Left ventricle myocardium superior (tissue), 1 donor: ENCODE results near the gene ENTR1. TPM values are rescaled to one million over a fixed set of nuclear protein-coding genes. Genes with fewer than 3 reads are reported as not detected.

Source experiments
- ATAC-seq: fragments of 200-7000 bp; cut with Tn5 transposase; one replicate; pipeline ENCODE4 v1.9.1; 2020; ENCODE audit warnings: mild to moderate bottlenecking, moderate library complexity
- DNase-seq: peaks from one replicate; pipeline ENCODE4 v3.0.0-alpha.2; 2020
- intact Hi-C: fragments of 100-400 bp; cut with micrococcal nuclease; formaldehyde crosslinking; loops from one replicate; pipeline ENCODE4 v1.11.0; 2022
- total RNA-seq: library from RNA; stranded (reverse); fragmentation: NEBNext Ultra II Directional; extraction: Animal tissue kit (Norgen Biotek cat#: 25700); gene quantifications from one replicate; pipeline ENCODE4 v1.2.1, GENCODE V29; 2021
- donor health status: DM: no; HTN: yes; CAD: no; lungs with severe emphysema.

The ENTR1 gene
- total RNA-seq, 1 donor from 2014 or later: 23.3 TPM

GRCh38 chr9:136354592-136355085 lies 55.8 kb downstream of the ENTR1 start:
- intact Hi-C loops: no loop called here
- peak; percentile 71 for ATAC-seq
- DNase-seq: peak; percentile 86

- DNase-seq (no peak), ATAC-seq (peak; percentile 23)
- intact Hi-C loops: no loop called here
Measured at GRCh38 chr9:136353757-136354488, 56.5 kb downstream of the ENTR1 start.

GRCh38 chr9:136353088-136353487 lies 57.3 kb downstream of the ENTR1 start:
- DNase-seq (no peak), ATAC-seq (no peak)
- intact Hi-C loops: no loop called here

GRCh38 chr9:136352682-136353081 lies 57.7 kb downstream of the ENTR1 start:
- peak; percentile 73 for DNase-seq
- peak; percentile 36 for ATAC-seq
- intact Hi-C loops: no loop called here

Other genes with a start within 250 kb of the ENTR1 start
- gene LHX3, start 205.5 kb downstream of the ENTR1 start, total RNA-seq: not detected
- 8.7 TPM for gene QSOX2, start 164.8 kb downstream of the ENTR1 start, total RNA-seq
- gene CCDC187, start 106.5 kb downstream of the ENTR1 start, total RNA-seq: not detected
- gene GPSM1, start 83.1 kb downstream of the ENTR1 start, total RNA-seq: 61.7 TPM
- 40.2 TPM for gene DNLZ, start 46.9 kb downstream of the ENTR1 start, total RNA-seq
- gene CARD9, start 36.9 kb downstream of the ENTR1 start, total RNA-seq: 0.79 TPM
- 4.4 TPM for gene SNAPC4, start 10.4 kb downstream of the ENTR1 start, total RNA-seq
- 77.8 TPM for gene PMPCA, start within 50 bp of the ENTR1 start, total RNA-seq
- gene INPP5E, start 29.2 kb upstream of the ENTR1 start, total RNA-seq: 12.1 TPM
- 23.2 TPM for gene SEC16A, start 72.4 kb upstream of the ENTR1 start, total RNA-seq
- gene NOTCH1, start 135.4 kb upstream of the ENTR1 start, total RNA-seq: 15.4 TPM